Measurements from ENCODE around the gene SUSD5.

The SUSD5 gene

DNA sequence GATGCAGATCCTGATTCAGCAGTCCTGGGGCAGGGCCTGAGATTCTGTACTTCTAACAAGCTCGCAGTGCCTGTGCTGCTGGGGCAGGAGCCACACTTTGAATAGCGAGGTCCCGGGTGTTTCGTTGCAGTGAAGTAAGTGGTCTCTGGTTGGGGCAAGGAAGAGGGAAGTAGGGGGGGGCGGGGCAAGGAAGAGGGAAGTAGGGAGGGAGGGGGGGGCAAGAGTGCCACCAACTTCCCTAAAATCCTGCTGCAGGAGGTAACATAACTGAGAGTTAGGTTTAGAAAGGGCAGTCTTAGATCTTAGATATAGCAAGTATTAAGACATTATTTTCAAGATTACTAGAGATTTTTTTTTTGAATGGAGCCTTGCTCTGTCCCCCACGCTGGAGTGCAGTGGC, 69.3 kb downstream of the SUSD5 start:
- H3K9ac ChIP-seq (ENCODE audit: low read length): no peak overlapping the region
- H3K4me3 ChIP-seq (ENCODE audit: low read length): no peak overlapping the region
- TF ChIP-seq, protein P1, sequence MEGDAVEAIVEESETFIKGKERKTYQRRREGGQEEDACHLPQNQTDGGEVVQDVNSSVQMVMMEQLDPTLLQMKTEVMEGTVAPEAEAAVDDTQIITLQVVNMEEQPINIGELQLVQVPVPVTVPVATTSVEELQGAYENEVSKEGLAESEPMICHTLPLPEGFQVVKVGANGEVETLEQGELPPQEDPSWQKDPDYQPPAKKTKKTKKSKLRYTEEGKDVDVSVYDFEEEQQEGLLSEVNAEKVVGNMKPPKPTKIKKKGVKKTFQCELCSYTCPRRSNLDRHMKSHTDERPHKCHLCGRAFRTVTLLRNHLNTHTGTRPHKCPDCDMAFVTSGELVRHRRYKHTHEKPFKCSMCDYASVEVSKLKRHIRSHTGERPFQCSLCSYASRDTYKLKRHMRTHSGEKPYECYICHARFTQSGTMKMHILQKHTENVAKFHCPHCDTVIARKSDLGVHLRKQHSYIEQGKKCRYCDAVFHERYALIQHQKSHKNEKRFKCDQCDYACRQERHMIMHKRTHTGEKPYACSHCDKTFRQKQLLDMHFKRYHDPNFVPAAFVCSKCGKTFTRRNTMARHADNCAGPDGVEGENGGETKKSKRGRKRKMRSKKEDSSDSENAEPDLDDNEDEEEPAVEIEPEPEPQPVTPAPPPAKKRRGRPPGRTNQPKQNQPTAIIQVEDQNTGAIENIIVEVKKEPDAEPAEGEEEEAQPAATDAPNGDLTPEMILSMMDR (IDR thresholded peaks at IDR 0.05; ENCODE audit: low read length): no peak
- TF ChIP-seq EZH2phosphoT487 (IDR thresholded peaks at IDR 0.05; ENCODE audit: low read length) (no peak), EZH2 (optimal IDR thresholded peaks at IDR 0.05; ENCODE audit: low read depth, low read length) (no peak)
- no peaks in the 10 kb centered on the region for H3K9me3 ChIP-seq (replicated peaks; ENCODE audit: insufficient read depth, low read length)
- no peaks in the 10 kb centered on the region for H3K79me2 ChIP-seq (ENCODE audit: low read length)
- DNase-seq: peak; percentile 11
- no peaks in the 10 kb centered on the region for H3K9me2 ChIP-seq (replicated peaks; ENCODE audit: insufficient read depth, low read length)
- H2AFZ ChIP-seq (ENCODE audit: low read length): no peak overlapping the region
- no peak overlapping the region for H3K4me2 ChIP-seq (ENCODE audit: low read depth, low read length)
- no peaks in the 10 kb centered on the region for H3K27me3 ChIP-seq (replicated peaks; ENCODE audit: insufficient read depth, low read length)
- no peaks in the 10 kb centered on the region for H3K4me1 ChIP-seq (ENCODE audit: low read length)
- no peaks in the 10 kb centered on the region for H4K20me1 ChIP-seq (ENCODE audit: insufficient read depth, low read length)
- H3F3A ChIP-seq (ENCODE audit: insufficient read depth, low read length): no peaks in the 10 kb centered on the region
- H3K27ac ChIP-seq (ENCODE audit: low read length): no peak overlapping the region
- no peaks in the 10 kb centered on the region for H3K36me3 ChIP-seq (replicated peaks; ENCODE audit: insufficient read depth, low read length)

DNA sequence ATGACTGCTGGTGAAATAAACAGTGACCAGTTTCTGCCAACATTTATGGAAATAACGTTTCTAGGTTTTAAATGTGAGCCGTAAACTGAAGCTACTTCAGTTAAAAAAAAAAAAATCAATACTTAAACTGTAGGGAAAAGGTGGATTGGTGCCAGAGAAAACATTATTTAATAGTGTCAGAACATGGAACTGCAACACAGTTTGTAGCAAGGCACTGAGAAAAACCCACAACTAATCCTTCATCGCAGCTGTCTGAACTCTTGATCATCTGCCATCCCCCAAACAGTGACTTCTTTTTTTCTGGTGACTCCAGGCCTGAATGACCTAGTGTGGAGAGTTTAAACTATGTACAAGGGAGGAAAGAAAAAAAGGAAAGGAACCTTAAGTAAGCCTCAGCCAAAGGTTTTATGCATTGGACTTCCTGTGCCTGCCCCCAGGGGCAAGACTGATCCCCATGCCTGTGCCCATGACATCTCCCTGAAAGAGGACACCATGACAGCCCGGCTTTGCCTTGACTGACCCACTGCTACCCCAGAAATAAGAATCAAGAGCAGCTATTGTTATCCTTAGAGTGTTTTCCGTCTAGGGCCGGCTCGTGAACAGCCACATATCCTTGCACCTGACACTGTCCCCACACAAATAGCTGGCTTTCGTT, 71.7 kb downstream of the SUSD5 start:
- no peaks in the 10 kb centered on the region for H3K4me1 ChIP-seq (ENCODE audit: low read length)
- no peak overlapping the region for H3K4me2 ChIP-seq (ENCODE audit: low read depth, low read length)
- TF ChIP-seq, protein P1 (IDR thresholded peaks at IDR 0.05; ENCODE audit: low read length): no peak
- TF ChIP-seq EZH2 (optimal IDR thresholded peaks at IDR 0.05; ENCODE audit: low read depth, low read length) (no peak), EZH2phosphoT487 (IDR thresholded peaks at IDR 0.05; ENCODE audit: low read length) (no peak)
- no peak overlapping the region for H3K4me3 ChIP-seq (ENCODE audit: low read length)
- no peak overlapping the region for H3K9ac ChIP-seq (ENCODE audit: low read length)
- H4K20me1 ChIP-seq (ENCODE audit: insufficient read depth, low read length): no peaks in the 10 kb centered on the region
- no peaks in the 10 kb centered on the region for H3K36me3 ChIP-seq (replicated peaks; ENCODE audit: insufficient read depth, low read length)
- no peak overlapping the region for H3K27ac ChIP-seq (ENCODE audit: low read length)
- no peaks in the 10 kb centered on the region for H3F3A ChIP-seq (ENCODE audit: insufficient read depth, low read length)
- H3K27me3 ChIP-seq (replicated peaks; ENCODE audit: insufficient read depth, low read length): no peaks in the 10 kb centered on the region
- no peaks in the 10 kb centered on the region for H3K9me2 ChIP-seq (replicated peaks; ENCODE audit: insufficient read depth, low read length)
- no peak overlapping the region for H2AFZ ChIP-seq (ENCODE audit: low read length)
- no peaks in the 10 kb centered on the region for H3K79me2 ChIP-seq (ENCODE audit: low read length)
- no peaks in the 10 kb centered on the region for H3K9me3 ChIP-seq (replicated peaks; ENCODE audit: insufficient read depth, low read length)
- DNase-seq: no peak

DNA sequence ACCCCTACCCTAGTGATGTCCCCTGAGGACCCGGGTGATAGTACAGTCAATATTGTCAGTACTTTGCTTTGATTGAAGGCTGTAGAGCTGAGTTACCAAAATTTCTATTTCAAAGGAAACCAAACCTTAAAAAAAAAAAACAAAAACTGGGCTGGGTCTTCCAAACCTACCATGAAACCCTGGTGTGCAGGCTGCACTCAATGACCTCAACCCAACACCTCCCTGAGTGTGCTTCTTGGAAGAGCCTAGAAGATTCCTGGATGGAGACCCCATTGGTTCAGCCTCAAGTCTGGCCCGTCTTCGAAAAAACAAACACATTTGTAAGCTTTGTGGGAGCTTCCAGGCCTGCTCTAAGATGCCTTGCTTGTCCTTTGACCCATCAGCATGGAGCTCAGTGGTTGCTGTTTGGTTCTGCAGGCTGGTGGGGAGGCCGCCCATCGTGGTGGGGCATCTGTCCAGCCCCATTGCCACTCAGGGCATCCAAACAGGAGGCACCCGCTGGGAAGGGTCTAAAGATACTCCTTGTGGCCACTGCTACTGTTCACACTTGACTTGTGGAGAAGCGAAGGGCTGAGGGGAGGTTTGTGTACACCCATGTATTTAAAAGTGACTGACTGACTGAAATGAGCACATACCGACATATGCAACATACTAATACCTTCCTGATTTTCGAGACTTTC, 72.6 kb downstream of the SUSD5 start:
- no peaks in the 10 kb centered on the region for H3K4me1 ChIP-seq (ENCODE audit: low read length)
- H3K36me3 ChIP-seq (replicated peaks; ENCODE audit: insufficient read depth, low read length): no peaks in the 10 kb centered on the region
- no peak overlapping the region for H3K9ac ChIP-seq (ENCODE audit: low read length)
- H3K4me2 ChIP-seq (ENCODE audit: low read depth, low read length): no peak overlapping the region
- H3K79me2 ChIP-seq (ENCODE audit: low read length): no peaks in the 10 kb centered on the region
- H3K9me2 ChIP-seq (replicated peaks; ENCODE audit: insufficient read depth, low read length): no peaks in the 10 kb centered on the region
- no peak overlapping the region for H3K27ac ChIP-seq (ENCODE audit: low read length)
- DNase-seq: no peak
- no peaks in the 10 kb centered on the region for H3K27me3 ChIP-seq (replicated peaks; ENCODE audit: insufficient read depth, low read length)
- no peak overlapping the region for H3K4me3 ChIP-seq (ENCODE audit: low read length)
- TF ChIP-seq, protein P1 (IDR thresholded peaks at IDR 0.05; ENCODE audit: low read length): no peak
- TF ChIP-seq EZH2phosphoT487 (IDR thresholded peaks at IDR 0.05; ENCODE audit: low read length) (no peak), EZH2 (optimal IDR thresholded peaks at IDR 0.05; ENCODE audit: low read depth, low read length) (no peak)
- no peaks in the 10 kb centered on the region for H3K9me3 ChIP-seq (replicated peaks; ENCODE audit: insufficient read depth, low read length)
- H4K20me1 ChIP-seq (ENCODE audit: insufficient read depth, low read length): no peaks in the 10 kb centered on the region
- H3F3A ChIP-seq (ENCODE audit: insufficient read depth, low read length): no peaks in the 10 kb centered on the region
- no peak overlapping the region for H2AFZ ChIP-seq (ENCODE audit: low read length)

Data from MM.1S (cell line).